ENCODE measurements around the gene B3GALT6.

Gene B3GALT6

DNA sequence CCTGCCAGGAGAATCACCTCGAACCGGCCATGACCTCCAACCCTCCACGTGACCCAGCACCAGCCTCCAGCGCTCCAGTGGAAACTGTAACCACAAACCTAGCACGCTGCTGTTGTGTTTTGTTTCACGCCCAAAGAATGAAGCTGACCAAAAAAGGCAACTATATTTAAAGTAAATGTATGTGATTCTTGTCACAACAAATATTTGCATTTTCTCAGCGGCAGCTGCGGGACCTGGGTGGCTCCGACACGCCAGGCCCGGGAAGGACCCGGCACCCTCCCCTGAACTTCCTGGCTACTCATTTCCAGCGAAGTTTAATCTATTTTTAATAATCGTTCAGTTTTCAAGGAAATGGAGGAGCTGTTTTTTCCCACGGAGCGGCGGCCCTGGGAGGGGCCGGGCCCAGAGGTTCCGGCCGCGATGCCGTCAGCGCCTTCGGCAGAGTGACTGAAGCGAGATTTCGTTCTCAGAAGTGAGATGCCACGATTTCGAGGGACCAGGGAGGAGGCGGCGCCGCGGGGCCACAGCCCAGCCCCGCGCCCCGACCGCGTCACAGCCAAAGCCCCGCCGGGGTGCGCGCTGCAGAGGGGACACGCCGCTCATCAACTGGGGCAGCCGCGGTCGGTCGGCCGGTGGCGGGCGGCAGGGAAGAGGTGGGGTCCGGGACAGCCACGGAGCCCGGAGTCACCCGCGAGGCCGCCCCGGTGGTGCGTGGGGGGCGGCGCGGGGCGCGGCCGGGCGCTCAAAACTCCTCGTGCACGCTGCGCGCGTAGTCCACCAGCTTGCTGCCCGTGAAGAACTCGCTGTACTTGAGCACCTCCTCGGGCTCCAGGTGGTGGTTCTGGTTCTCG, 15.0 kb upstream of the B3GALT6 start:
- DNase-seq, result peak; percentile 63 to 66

DNA sequence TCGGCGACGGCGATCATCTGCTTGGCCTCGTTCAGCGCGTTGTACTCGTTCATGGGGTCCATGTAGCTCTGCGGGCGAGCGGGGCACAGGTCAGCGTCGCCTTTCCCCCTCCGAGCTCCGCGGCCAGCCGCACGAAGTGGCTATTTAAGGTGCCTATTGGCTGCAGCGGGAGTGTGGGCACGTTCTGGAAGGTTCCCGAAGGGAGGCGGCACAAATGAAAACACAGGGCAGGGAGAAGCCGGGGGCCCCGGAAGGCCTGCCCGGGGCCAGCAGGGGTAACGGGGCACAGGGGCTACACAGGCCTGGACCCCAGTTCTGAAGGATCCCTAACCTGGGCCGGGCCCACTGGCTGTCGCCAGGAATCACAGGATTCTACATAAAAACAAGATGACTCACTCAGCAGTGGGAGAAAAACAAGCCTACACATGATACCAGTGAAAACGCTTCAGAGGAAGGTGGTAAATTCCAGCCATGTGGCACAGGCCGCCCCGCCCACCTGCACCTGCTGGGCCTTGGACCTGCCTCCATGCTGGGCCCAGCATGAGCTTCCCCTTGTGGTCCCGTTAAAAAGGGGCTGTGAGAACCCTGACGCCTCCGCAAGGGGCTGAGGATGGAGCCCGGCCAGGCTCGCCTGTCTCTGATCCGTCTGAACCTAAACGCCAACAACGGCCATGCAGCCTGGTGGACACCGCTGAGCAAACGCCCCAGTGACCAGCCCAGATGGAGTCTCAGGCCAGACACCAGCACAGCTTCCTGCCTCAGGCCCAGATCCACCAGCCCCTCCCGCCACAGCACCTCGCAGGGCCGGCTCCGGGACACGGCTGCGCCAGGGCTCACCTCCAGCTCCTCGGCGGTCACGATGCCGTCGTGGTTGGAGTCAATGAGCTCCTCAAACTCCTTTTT, 14.2 kb upstream of the B3GALT6 start:
- peak; percentile 66 to 67 for DNase-seq

DNA sequence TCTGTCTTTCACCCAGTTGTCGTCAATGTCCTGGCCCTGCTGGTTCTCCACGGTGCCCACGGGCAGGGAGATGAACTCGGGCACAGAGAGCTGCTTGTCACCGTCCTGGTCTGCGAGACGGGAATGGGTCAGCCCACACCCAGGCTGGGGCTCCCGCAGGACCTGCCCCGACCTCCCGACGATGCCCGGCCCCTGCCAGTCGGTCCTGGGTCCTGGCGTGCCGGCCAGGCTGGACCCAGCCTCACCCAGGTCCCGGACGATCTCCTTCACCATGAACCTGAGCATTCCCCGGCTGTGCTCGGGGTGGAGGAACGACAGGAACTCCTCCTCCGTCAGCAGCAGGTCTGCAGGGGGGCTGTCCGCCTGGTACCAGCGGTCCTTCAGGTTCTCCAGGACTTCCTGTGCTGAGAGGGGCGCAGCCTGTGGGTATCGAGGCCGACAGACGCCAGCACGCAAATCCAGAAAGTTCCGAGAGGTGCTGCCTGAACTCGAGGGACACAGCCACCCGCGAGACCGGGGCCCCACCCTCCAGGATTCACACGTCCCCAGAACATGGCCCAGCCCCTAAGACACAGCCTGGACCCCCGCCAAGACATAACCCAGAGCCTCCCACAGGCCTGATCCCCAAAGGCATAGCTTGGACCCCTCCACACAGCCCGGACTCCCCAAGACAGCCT, 13.4 kb upstream of the B3GALT6 start:
- DNase-seq, result no peak

DNA sequence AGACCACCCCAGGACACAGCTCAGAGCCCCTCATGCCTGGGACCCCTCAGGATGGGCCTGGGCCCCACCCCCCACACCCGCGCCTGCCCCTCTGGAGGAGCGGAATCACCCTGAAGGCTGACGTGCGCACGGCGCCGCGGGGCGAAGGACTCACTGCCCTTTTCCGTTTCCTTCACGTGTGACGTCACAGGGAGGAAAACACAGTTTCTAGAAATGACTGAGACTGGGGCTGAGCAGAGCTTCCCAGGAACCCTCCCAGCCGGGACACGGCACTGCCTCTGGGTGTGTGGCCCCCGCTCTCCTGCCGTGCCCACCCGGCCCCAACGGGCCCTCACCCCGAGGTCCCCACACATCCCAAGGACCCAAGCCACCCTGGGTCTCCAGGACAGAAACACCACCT, 12.7 kb upstream of the B3GALT6 start:
- DNase-seq, result peak; percentile 75 to 76

DNA sequence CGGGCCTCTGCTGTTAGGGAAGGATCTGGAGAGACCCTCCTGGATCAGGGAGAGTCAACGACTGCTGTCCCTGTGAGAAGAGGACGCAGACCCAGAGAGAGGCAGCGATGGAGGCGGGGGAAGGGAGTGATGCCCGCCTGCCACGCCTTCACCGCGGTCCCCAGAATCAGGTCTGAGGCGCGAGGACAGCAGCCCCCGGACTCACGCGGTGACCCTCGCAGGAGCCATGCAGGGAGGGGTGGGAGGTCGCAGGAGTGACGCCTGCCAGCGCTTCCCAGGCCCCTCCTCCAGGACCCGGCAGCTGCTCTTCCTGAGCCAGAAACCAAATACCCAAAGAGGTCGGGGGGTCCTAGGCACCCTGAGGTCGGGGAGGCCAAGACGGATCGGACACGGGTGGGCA, 11.8 kb upstream of the B3GALT6 start:
- no peak for DNase-seq

DNA sequence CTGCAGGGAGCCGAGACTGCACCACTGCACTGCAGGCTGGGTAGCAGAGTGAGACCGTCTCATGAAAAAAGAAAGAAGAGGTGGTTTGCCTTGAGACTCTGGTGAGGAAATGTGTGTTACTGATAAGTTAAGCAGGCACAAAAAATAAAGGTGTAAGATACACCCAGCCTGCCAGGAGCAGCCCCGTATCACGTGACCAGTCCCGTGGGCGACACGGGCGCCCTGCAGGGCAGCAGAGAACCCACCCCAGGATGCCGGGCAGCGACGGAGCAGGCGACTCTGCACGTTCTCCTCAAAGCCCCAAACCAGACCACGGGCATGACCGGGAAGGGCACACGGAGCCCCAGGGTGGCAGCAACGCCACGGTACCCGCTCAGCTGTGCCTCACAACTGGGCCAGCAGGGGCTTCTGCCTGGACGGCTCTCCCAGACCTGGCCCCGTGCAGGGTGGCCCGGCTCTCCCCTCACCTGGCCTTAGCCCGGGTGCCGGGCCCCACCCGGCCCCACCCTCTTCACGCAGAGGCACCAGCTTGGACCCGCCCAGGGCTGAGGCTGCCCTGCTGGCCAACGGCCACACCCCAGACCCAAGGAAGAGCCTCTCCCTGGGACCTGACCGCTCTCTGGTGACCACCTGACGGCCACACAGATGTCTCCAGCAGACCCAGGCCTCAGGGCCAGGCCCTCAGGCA, 10.0 kb upstream of the B3GALT6 start:
- no peak for DNase-seq

DNA sequence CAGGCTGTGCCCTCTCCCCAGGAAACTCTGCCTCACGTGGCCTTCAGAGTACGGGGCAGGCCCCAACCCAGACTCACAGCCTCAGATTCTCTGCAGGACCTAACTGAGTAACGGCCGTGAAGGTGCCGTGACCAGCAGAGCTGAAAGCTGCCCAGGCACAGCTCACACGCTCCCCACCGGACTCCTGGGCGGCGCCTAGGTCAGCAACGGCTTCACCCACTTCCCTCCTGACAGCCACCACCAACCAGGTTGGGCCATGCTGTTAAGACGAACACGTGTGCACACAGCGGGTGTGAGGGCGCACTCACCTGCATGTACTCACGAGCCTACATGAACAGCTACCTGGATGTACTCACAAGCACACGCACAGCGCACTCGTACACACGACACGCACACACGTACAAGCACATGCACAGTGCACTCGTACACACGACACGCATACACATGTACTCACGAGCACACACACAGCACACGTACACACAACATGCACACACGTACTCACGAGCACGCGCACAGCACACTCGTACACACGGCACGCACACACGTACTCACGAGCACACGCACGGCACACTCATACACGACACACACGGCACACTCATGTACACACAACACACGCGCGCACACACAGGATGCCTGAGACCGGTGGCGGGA, 9.3 kb upstream of the B3GALT6 start:
- no peak for DNase-seq

DNA sequence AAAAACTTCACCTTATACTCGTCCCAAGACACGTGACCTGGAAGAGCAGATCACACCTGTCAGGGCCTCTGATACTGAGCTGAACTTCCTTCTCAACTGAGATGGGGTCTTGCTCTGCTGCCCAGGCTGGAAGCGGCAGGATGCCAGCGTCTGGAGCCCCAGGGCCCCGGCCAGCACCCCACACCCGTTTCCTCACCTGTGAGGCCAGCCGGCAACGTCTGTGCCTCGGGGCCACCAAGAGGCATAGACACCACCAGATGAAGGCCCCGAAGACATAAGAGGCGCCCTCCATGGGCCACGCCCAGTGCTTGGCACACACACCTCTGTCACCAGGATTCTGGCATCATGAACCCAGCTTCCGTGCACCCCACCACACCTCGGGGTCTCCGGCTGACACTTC, 8.7 kb upstream of the B3GALT6 start:
- DNase-seq, result no peak

DNA sequence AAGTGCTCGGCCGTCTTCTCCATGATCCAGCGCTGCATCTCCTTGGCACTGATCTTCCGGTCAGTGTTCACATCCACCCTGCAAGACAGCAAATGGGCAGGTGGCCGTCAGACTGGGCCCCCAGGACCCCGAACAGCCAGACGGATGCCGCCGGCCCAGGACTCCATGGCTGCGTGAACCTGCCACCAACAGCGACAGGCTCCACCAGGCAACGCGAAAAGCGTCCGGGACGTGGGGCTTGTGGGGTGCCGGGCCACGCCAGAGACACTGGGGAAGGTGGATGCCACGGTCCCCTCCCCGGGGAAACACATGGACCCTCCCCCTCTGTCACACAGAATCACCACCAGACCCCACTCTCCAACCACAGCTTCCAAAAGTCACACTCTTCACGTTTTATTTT, 8.1 kb upstream of the B3GALT6 start:
- DNase-seq, result no peak

DNA sequence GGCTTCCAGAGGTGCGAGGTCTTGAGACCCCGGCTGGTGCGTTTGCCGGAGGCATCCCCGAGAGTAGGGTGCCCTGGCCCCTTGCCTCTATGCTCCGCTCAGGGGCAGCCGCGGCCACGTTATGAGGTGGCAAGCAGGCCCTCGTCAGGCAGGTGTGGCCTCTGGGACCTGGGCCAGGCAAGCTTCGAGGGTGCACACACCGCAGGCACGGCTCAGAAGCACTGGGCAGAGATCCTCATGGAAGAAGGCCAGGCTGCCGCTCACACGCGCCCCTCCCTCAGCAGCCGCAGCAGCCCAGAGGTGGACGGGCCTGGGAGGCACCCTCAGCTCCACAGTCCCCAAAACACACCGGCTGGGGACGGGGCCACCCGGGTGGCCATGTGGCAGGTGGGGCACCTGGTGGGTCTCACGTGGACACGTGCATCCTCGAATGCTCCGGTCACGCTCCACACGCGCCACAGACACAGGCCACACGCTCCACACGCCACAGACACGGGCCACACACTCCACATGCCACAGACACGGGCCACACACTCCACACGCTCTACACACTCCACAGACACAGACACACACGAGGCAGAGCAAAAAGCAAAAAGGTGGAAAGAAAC, 6.7 kb upstream of the B3GALT6 start:
- no peak for DNase-seq

DNA sequence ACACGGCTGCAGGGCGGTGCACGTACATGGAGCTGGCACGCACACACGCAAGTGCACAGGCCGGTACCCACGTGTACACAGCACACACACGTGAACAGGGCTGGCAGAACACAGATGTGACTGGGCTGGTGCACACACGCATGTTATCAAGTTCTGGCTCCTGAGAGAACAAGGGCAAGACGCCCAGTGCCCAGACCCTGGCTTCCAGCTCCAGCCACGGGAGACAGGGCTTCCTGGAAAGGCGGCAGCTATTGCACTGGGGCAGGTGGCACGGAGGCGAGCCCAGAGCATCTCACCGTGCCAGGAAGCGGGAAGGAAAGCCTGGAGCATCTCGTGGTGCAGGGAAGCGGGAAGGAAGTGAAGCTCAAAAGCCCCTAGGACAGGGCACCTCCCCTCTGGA, 6.1 kb upstream of the B3GALT6 start:
- no peak for DNase-seq

DNA sequence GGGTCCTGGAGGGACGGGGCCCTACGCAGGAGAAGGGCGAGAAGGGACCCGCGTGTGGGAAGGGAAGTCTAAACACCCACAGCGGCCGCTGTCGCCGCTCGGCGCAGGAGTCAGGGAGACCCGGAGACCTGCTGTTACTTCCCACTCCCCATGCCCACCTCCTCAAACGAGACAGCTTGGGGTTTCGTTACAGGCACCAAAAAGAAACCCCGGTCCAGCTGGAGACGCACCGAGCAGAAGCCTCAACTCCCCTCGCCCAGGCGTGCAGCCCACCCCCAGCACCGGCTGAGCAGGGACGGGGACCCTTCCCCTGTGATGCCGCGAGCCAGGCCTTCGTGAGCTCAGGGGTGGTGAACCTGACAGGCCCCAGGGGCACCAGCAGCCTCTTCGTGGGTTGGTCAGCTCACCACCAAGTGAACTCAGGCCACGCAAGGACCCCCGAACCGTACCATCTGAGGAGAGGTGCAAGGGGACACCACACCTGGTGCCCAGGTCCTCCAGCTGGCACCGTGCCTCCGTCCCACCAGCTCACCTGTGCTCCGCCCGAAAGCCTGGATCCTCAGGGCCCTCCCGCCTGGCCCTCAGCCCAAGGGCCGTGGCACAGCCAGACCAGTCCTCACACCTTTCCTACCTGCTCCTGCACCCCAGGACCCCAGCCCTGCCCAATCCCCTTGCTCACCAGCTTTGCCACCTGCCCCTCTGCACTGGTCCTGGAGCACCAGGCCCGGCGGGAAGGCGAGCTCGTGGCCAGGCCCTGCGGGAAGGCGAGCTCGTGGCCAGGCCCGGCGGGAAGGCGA, 5.3 kb upstream of the B3GALT6 start:
- DNase-seq, result no peak

DNA sequence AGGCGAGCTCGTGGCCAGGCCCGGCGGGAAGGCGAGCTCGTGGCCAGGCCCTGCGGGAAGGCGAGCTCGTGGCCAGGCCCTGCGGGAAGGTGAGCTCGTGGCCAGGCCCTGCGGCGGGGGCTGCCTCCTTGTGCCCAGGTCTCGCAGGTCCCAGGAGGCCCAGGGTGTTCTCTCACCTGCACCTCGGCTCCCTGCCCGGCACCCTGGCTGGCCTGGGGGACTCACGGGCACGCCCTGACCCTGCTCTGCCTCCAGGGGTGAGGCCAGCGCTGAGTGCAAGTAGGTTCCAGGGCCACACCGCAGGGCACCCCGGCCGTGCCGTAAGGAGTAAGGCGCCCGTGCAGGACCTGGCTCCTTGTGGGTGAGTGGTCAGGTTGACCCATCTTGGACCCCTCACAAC, 4.7 kb upstream of the B3GALT6 start:
- DNase-seq, result no peak

DNA sequence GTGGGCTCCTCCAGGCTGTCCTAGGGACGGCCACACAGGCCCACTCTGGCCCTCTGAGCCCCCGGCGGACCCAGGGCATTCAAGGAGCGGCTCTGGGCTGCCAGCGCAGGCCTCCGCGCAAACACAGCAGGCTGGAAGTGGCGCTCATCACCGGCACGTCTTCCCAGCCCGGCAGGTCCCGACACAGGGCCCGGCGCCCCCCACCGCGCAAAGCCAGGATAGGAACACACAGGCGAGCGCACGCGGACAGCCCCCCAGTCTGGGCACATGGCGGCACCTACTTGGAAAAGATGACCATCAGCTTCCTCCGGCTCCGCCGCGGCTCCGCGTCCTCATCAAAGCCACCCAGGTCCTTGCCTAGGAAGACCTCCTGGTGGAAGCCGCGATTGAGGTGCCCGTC, 3.9 kb upstream of the B3GALT6 start:
- no peak for DNase-seq

DNA sequence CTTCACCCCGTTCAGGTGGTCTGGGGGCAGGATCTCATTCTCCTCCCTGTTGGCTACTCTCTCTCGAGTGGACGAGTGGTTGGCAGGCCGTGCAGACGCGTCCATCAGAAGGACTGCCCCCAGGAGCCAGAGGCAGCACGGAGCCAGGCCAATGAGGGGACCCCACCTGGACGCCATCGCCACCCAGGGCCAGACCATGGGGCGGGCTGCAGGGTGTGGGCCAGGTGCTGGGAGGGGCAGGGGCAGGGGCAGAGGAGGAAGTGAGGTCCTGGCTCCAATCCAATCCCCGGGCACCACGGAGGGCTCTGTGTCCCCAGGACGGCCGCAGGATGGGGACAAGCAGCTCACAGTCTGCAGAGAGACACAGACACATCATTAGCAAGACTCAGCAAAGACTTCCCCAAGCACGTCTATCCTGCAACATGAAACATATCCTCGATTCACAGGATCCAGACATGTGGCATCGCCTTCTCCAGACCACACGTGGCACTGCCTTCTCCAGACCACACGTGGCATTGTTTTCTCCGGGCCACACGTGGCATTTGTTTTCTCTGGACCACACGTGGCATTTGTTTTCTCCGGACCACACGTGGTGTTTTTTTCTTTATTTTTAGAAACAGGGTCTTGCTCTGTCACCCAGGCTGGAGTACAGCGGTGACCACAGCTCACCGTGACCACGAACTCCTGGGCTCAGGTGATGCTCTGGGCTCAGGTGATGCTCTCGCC, 3.3 kb upstream of the B3GALT6 start:
- DNase-seq, result no peak

DNA sequence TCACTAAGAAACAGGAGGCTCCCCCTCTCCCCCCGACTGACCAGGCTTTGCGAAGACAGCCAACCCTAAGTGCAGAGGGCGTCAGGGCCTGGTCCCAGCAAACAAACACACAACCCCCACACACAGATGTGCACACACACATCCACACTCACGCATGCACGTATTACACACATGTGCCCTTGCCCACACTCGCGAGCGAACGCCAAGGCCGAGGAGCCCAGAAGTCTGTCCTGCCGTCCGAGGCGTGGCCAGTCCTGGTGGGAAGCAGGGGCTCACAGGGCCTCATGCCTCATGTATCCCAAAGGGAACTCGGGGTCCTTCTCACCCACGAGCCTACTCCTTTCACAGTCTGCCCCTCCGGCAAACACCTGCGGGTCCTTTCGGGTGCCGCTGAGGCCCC, 2.3 kb upstream of the B3GALT6 start:
- DNase-seq, result no peak

DNA sequence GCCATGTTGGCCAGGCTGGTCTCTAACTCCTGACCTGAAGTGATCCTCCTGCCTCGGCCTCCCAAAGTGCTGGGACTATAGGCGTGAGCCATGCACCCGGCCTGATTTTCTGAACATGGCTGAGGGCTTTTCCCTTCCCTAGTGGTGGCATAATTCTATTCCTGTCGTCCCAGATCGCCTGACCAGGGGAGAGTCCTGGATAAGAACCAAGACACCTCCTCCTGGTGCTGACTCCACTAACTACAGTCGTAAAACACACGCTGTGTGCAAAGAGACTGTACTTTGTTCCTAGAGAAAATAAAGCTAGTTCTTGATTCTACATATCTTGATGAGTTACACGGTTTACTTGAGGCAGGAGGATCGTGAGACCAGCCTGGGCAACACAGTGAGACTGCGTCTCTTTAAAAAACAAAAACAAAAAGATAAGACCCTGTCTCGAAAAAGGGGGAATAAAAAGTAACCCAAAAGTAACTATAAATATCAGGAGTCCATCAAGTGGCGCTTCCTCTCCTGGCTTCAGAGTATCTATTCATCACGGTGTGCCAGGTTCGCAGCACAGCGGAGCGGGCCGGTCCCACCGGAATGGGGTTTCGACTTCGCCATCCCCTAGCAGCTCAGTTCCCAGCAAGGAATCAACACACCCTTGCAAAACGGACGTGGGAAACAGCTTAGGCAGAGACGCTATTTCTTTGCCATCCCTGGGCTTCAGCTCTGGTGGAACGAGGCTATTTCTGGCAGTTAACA, 1.2 kb upstream of the B3GALT6 start:
- DNase-seq, result no peak

DNA sequence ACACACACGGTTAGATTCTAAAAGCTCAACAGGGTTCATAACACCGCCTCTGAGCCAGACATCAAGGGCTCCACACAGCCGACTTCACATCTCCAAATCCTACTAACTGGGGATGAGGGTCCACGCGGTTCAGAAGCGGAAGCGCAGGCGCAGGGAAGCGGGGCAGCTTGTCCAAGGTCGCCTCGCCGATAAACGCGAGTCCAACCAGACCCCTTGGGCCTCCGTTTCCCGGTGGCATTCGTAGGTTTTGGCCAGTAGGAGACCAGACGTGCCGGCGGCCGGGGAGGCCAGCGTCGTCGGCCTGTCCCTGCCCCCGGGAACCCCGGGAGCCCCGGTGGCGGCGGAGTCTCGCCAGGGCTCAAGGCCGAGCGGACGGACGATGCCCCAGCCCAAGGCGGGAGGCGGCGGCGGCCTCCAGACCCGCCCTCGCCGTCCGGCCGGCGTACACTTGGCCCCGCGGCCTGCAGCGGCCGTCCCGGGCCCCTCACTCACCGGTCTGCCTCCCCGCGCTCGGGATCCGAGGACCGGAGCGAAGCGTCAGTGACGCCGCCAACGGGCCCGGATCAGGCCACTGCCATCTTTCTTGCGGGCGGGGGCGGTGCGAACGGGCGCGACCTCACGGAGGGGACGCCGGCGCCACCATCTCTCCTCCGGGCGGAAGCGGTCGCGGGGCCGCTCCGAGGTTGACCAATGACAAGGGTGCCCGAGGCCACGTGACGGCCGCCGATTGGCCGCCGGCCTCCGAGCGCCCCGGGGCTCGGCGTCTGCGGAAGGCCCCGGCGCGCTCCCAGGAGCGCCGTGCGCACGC, 433 bp upstream of the B3GALT6 start, which contains the start of gene SDF4:
TSS of gene SDF4 (minus strand) at position 602 of the 808 bp plus-strand sequence. CDS start 3,229 bp downstream, outside the sequence.
- DNase-seq, result peak; percentile 95 to 97
